NT2/D1 (cell line): ENCODE data around the gene CAMSAP3.

ENCODE experiments used
- SUZ12 ChIP-seq: IDR thresholded peaks from 2 replicates; pipeline ENCODE4 v1.6.1; 2011; ENCODE audit not compliant: insufficient read length, insufficient read depth; ENCODE audit errors: extremely low read depth
- YY1 ChIP-seq: IDR thresholded peaks from 2 replicates; pipeline ENCODE4 v1.6.1; 2011; ENCODE audit not compliant: insufficient read length, insufficient read depth
- ZNF274 ChIP-seq: IDR thresholded peaks from 2 replicates; pipeline ENCODE4 v1.6.1; 2011; ENCODE audit warnings: mild to moderate bottlenecking, low read depth, low read length

- TF ChIP-seq SUZ12 (no peak), ZNF274 (no peak), YY1 (no peak)
Measured at GRCh38 chr19:7619671-7620441, 24.2 kb downstream of the CAMSAP3 start.
